HG03520 (cell line): Measurements from ENCODE around the gene PRKG1.
"Not testable (repeated sequence)": the region's sequence is repeated elsewhere in the genome, so short reads cannot be mapped to it uniquely, and the experiment has no call there.

ENCODE experiments used
- ATAC-seq: cut with Tn5 transposase; IDR thresholded peaks from one replicate; pipeline ENCODE4 v1.9.1; 2021; ENCODE audit warnings: mild to moderate bottlenecking, moderate library complexity; ENCODE audit not compliant: unreplicated experiment

The PRKG1 gene

GRCh38 chr10:51168086-51168815 is 94.0 kb downstream of the PRKG1 start:
- no peak for ATAC-seq

- no peak for ATAC-seq
Measured at GRCh38 chr10:51169111-51169510, 94.8 kb downstream of the PRKG1 start.

- ATAC-seq, result no peak
Measured at GRCh38 chr10:51170518-51171245, 96.4 kb downstream of the PRKG1 start.

GRCh38 chr10:51171946-51172345 is 97.7 kb downstream of the PRKG1 start:
- ATAC-seq, result no peak

- no peak for ATAC-seq
Measured at GRCh38 chr10:51176976-51177695, 102.8 kb downstream of the PRKG1 start.

- no peak for ATAC-seq
Measured at GRCh38 chr10:51178634-51179033, 104.3 kb downstream of the PRKG1 start.

- ATAC-seq, result no peak
Measured at GRCh38 chr10:51180141-51180540, 105.9 kb downstream of the PRKG1 start.

GRCh38 chr10:51183783-51184182 is 109.5 kb downstream of the PRKG1 start:
- ATAC-seq, result no peak

GRCh38 chr10:51186361-51186760 is 112.1 kb downstream of the PRKG1 start:
- ATAC-seq, result no peak

GRCh38 chr10:51188008-51188407 is 113.7 kb downstream of the PRKG1 start:
- ATAC-seq, result no peak

GRCh38 chr10:51188866-51189265 is 114.6 kb downstream of the PRKG1 start:
- ATAC-seq, result no peak

- no peak for ATAC-seq
Measured at GRCh38 chr10:51196508-51197175, 122.4 kb downstream of the PRKG1 start.

GRCh38 chr10:51198170-51198569 is 123.9 kb downstream of the PRKG1 start:
- no peak for ATAC-seq

- ATAC-seq, result no peak
Measured at GRCh38 chr10:51201947-51202346, 127.7 kb downstream of the PRKG1 start.

GRCh38 chr10:51203359-51203758 is 129.1 kb downstream of the PRKG1 start:
- ATAC-seq, result no peak

- no peak for ATAC-seq
Measured at GRCh38 chr10:51204066-51204465, 129.8 kb downstream of the PRKG1 start.

- peak; percentile 52 for ATAC-seq
Measured at GRCh38 chr10:51204701-51205100, 130.4 kb downstream of the PRKG1 start.

- no peak for ATAC-seq
Measured at GRCh38 chr10:51206500-51206899, 132.2 kb downstream of the PRKG1 start.

GRCh38 chr10:51212937-51213336 is 138.7 kb downstream of the PRKG1 start:
- ATAC-seq, result not testable (repeated sequence)

GRCh38 chr10:51214207-51215196 is 140.2 kb downstream of the PRKG1 start:
- ATAC-seq, result no peak
